Smooth muscle cell of the pulmonary artery (primary cell): ENCODE results near the gene ROBO4. TPM values are rescaled to one million over a fixed set of nuclear protein-coding genes. Genes with fewer than 3 reads are reported as not detected.

Experiments
- total RNA-seq: library from RNA; depleted of rRNA; stranded (reverse); fragments of >200 nt; gene quantifications from 2 replicates; pipeline ENCODE4 v1.2.3, GENCODE V29; 2014

The ROBO4 gene
- 0.36 and 1.2 TPM in 2 replicates for total RNA-seq

DNA sequence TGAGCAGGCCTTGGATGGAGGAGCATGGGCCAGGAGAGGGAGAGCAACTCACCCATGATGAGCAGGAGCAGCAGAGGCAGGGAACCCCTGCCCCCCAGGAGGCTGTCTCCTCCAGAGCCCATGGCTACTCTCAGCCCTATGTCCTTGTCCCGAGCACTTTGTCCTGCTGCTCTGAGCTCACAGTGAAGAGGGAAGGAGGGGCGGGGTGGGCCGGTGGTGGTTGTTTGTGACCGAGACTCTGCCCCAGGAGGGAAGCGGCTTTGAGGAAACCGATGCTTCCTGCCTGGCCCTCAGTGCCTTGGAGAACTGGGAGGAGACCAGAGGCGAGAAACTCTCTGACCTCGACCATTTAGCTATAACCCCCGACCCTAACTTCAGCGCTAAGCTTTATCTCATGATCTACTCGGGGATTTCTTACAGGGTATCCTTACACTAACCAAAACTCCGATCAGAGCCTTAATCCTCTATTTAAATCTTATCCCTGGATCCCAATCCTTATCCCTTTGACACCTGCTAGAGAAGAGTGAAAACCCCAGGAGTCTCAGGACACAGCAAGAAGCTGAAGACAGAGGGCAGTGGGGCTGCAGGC lies at the start of gene ROBO4:
Gene ROBO4 (minus strand): TSS at position 192 of the 589 bp plus-strand sequence. CDS start 70 bp downstream, at position 122.

DNA sequence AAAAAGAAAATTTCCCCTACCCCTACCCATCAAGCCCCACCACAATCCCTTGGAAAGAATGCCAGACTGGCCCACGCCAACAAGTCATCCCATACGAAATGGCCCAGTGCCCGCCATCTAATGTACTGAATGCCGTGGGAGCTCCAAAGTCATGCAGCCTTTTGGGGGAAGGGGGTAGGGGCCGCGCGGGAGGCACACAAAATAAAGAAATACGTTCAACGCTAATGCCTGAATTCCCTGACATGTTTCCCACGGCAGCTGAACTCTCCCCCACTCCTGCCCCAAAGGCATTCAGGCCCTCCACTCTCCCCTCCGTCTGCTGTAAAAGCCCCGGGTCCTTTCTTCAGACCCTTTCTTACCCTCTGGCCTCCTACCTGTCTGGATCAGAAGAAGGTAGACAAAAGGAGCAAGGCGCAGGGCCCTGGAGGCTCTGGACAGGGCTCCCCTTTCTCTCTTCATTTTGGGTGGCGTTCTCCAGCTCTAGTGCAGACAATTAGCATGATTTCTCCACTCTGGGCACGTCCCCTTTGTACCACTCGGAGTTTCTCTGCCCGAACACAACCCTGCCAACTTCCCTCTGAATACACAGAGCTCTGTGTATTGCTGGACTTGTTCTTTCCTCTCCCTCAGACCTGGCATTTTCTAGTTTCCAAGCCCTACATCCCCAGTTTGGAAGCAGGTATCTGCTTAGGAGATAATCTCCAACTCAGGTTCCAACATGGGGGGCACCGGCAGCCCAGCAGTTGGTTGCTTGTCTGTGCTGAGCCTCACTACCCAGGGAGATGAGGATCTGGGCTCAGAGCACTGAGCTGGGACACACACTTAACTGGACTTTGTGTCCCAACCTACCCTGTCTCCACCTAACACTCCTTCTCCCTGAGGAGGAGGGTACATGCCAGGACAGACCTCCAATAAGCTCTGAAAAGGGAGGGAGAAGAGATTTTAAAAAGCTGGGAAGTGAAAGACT lies 38.2 kb upstream of the ROBO4 start, which contains the start of gene HEPACAM:
Gene HEPACAM (minus strand): TSS at position 500 of the 967 bp plus-strand sequence. CDS start 41 bp downstream, at position 459.

DNA sequence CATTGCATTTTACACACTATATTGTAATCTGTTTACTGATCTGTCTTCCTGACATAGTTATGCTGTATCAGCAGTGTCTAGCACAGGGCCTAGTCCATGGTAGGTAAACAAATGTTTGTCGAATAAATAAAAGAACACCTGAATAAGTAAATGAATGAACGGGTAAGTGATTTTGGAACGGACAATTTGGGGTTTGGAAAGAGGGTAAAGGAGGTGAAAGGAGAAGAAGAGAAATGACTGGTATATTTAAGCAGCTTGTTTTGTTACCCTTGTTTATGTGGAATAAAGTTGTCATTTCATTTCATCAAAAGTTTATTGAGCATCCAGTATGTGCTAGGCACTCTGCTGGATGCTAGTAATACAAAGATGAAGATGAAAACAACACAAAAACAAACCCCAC lies 21.3 kb upstream of the ROBO4 start, which contains the start of gene HEPN1:
Gene HEPN1 (plus strand): TSS at position 301 of the 400 bp plus-strand sequence.

DNA sequence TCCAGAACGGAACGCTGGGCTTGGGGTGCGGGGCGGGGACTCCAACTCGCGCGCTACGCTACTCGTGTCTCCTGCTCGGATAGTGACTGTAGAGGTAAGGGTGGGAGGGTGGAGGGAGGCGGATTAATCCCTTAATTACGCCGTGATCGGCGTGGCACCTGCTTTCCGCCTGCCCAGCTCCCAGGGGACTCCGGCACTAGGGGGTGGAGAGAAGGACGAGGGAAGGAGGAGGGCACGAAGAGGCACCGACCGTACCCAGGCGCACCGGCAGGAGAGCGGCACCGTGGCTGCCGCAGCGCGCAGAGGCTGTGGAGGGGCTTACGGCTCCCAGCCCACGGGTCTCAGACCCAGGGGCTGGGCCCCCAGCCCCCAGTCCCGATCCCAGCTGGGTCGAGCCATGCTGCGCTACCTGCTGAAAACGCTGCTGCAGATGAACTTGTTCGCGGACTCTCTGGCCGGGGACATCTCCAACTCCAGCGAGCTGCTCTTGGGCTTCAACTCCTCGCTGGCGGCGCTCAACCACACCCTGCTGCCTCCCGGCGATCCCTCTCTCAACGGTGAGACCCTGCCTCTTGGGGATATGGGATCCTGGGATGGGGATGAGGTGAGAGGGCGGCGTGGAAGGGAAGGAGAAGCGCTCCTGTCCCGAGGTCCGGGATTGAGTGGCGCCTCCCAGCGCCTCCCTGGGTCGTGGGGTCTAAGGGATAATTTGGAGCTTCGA lies 32.3 kb downstream of the ROBO4 start, which contains the start of gene ROBO3:
Gene ROBO3 (plus strand): TSS at position 252 of the 721 bp plus-strand sequence. CDS start 146 bp downstream, at position 398.

Other genes starting within 250 kb of the ROBO4 start
- 31.6 and 40.1 TPM in 2 replicates for gene SIAE, start 224.1 kb downstream of the ROBO4 start, total RNA-seq
- gene SPA17, start 224.0 kb downstream of the ROBO4 start, total RNA-seq: 3.9 and 5.7 TPM in 2 replicates
- 0.17 and 0.20 TPM in 2 replicates for gene NRGN, start 157.9 kb downstream of the ROBO4 start, total RNA-seq
- not detected in 2 replicates for gene VSIG2, start 145.6 kb downstream of the ROBO4 start, total RNA-seq
- 2.9 and 5.5 TPM in 2 replicates for gene ESAM, start 135.6 kb downstream of the ROBO4 start, total RNA-seq
- gene MSANTD2, start 97.5 kb downstream of the ROBO4 start, total RNA-seq: 7.8 and 7.9 TPM in 2 replicates
- gene ROBO3, start 32.4 kb downstream of the ROBO4 start, total RNA-seq: 1.6 and 4.2 TPM in 2 replicates
- not detected in 2 replicates for gene HEPN1, start 21.4 kb upstream of the ROBO4 start, total RNA-seq
- gene HEPACAM, start 38.2 kb upstream of the ROBO4 start, total RNA-seq: not detected in 2 replicates
- 0.99 and 1.3 TPM in 2 replicates for gene CCDC15, start 56.3 kb upstream of the ROBO4 start, total RNA-seq
- gene SLC37A2, start 165.4 kb upstream of the ROBO4 start, total RNA-seq: 0.13 and 1.7 TPM in 2 replicates
- gene TMEM218, start 213.8 kb upstream of the ROBO4 start, total RNA-seq: 24.6 and 25.9 TPM in 2 replicates